ENCODE results near the gene NFASC.

NFASC gene

GRCh38 chr1:204854286-204854685 is 16.4 kb upstream of the NFASC start:
- H3K4me3 ChIP-seq, result no peak overlapping the region
- H3K4me2 ChIP-seq, result no peak overlapping the region
- no peaks in the 10 kb centered on the region for H3K36me3 ChIP-seq
- H3K27me3 ChIP-seq, result no peaks in the 10 kb centered on the region
- no peaks in the 10 kb centered on the region for H4K20me1 ChIP-seq
- no peaks in the 10 kb centered on the region for H3K9me3 ChIP-seq
- H3K9ac ChIP-seq, result no peak overlapping the region
- TF ChIP-seq Cebpa-rat (IDR thresholded peaks at IDR 0.05), result no peak
- H3K27ac ChIP-seq, result no peak overlapping the region
- peaks cover 8% of the 10 kb centered on the region for H3K4me1 ChIP-seq

- Histone ChIP-seq H3K27me3 (no peaks in the 10 kb centered on the region), H3K4me3 (no peak overlapping the region), H3K9ac (no peak overlapping the region), H3K4me2 (no peak overlapping the region), H4K20me1 (no peaks in the 10 kb centered on the region), H3K4me1 (peaks cover 5% of the 10 kb centered on the region), H3K27ac (no peak overlapping the region), H3K9me3 (no peaks in the 10 kb centered on the region), H3K36me3 (no peaks in the 10 kb centered on the region)
- TF ChIP-seq Cebpa-rat (IDR thresholded peaks at IDR 0.05), result no peak
Measured at GRCh38 chr1:204858363-204858821, 12.3 kb upstream of the NFASC start.

- Histone ChIP-seq H3K27me3 (no peaks in the 10 kb centered on the region), H3K27ac (no peak overlapping the region), H3K4me2 (no peak overlapping the region), H3K9me3 (no peaks in the 10 kb centered on the region), H3K9ac (no peak overlapping the region), H4K20me1 (no peaks in the 10 kb centered on the region), H3K4me1 (no peaks in the 10 kb centered on the region), H3K4me3 (no peak overlapping the region), H3K36me3 (no peaks in the 10 kb centered on the region)
- TF ChIP-seq Cebpa-rat (IDR thresholded peaks at IDR 0.05), result no peak
Measured at GRCh38 chr1:204859861-204860267, 10.8 kb upstream of the NFASC start.

GRCh38 chr1:204863024-204863423 is 7.6 kb upstream of the NFASC start:
- Histone ChIP-seq H3K27me3 (no peaks in the 10 kb centered on the region), H3K4me2 (no peak overlapping the region), H3K9me3 (no peaks in the 10 kb centered on the region), H3K4me1 (no peaks in the 10 kb centered on the region), H3K4me3 (no peak overlapping the region), H4K20me1 (no peaks in the 10 kb centered on the region), H3K9ac (no peak overlapping the region), H3K36me3 (no peaks in the 10 kb centered on the region), H3K27ac (no peak overlapping the region)
- no peak for TF ChIP-seq Cebpa-rat (IDR thresholded peaks at IDR 0.05)

GRCh38 chr1:204863730-204864129 is 6.9 kb upstream of the NFASC start:
- TF ChIP-seq Cebpa-rat (IDR thresholded peaks at IDR 0.05), result no peak
- Histone ChIP-seq H3K4me1 (peaks cover 6% of the 10 kb centered on the region; the same call in 1 of the 2 replicates), H3K4me2 (no peak overlapping the region), H3K36me3 (no peaks in the 10 kb centered on the region), H3K9me3 (no peaks in the 10 kb centered on the region), H3K27ac (no peak overlapping the region), H4K20me1 (no peaks in the 10 kb centered on the region), H3K9ac (no peak overlapping the region), H3K4me3 (no peak overlapping the region), H3K27me3 (no peaks in the 10 kb centered on the region)

GRCh38 chr1:204866051-204866596 is 4.5 kb upstream of the NFASC start:
- Histone ChIP-seq H3K9me3 (no peaks in the 10 kb centered on the region), H3K27ac (no peak overlapping the region), H4K20me1 (no peaks in the 10 kb centered on the region), H3K27me3 (no peaks in the 10 kb centered on the region), H3K36me3 (no peaks in the 10 kb centered on the region), H3K4me2 (no peak overlapping the region), H3K4me1 (peaks cover 14% of the 10 kb centered on the region), H3K4me3 (no peak overlapping the region), H3K9ac (no peak overlapping the region)
- no peak for TF ChIP-seq Cebpa-rat (IDR thresholded peaks at IDR 0.05)

GRCh38 chr1:204867203-204867602 is 3.5 kb upstream of the NFASC start:
- Histone ChIP-seq H3K4me3 (no peak overlapping the region), H3K27ac (no peak overlapping the region), H3K4me1 (peaks cover 25% of the 10 kb centered on the region), H3K9ac (no peak overlapping the region), H3K4me2 (no peak overlapping the region), H3K27me3 (no peaks in the 10 kb centered on the region), H4K20me1 (no peaks in the 10 kb centered on the region), H3K9me3 (no peaks in the 10 kb centered on the region), H3K36me3 (no peaks in the 10 kb centered on the region)
- no peak for TF ChIP-seq Cebpa-rat (IDR thresholded peaks at IDR 0.05)

GRCh38 chr1:204867666-204868339 is 2.9 kb upstream of the NFASC start:
- no peak for TF ChIP-seq Cebpa-rat (IDR thresholded peaks at IDR 0.05)
- Histone ChIP-seq H3K27ac (no peak overlapping the region), H4K20me1 (no peaks in the 10 kb centered on the region), H3K9me3 (no peaks in the 10 kb centered on the region), H3K4me2 (no peak overlapping the region), H3K4me3 (no peak overlapping the region), H3K36me3 (no peaks in the 10 kb centered on the region), H3K4me1 (peaks cover 31% of the 10 kb centered on the region), H3K9ac (no peak overlapping the region), H3K27me3 (no peaks in the 10 kb centered on the region)

- H3K27me3 ChIP-seq, result no peaks in the 10 kb centered on the region
- no peak for TF ChIP-seq Cebpa-rat (IDR thresholded peaks at IDR 0.05)
- H3K27ac ChIP-seq, result no peak overlapping the region
Measured at GRCh38 chr1:204868340-204868700, 2.3 kb upstream of the NFASC start.

GRCh38 chr1:204869097-204869496 is 1.6 kb upstream of the NFASC start:
- Histone ChIP-seq H3K4me3 (no peak overlapping the region), H3K4me2 (no peak overlapping the region), H3K9ac (no peak overlapping the region), H3K9me3 (no peaks in the 10 kb centered on the region), H4K20me1 (no peaks in the 10 kb centered on the region), H3K27ac (no peak overlapping the region), H3K4me1 (peaks cover 44% of the 10 kb centered on the region), H3K27me3 (no peaks in the 10 kb centered on the region), H3K36me3 (no peaks in the 10 kb centered on the region)
- no peak for TF ChIP-seq Cebpa-rat (IDR thresholded peaks at IDR 0.05)

More at GRCh38 chr1:204868340-204868700, 2.3 kb upstream of the NFASC start:
- no peak overlapping the region for H3K4me3 ChIP-seq
- peaks cover 36% of the 10 kb centered on the region for H3K4me1 ChIP-seq
- H3K4me2 ChIP-seq, result no peak overlapping the region
- H4K20me1 ChIP-seq, result no peaks in the 10 kb centered on the region
- H3K9ac ChIP-seq, result no peak overlapping the region
- no peaks in the 10 kb centered on the region for H3K36me3 ChIP-seq
- no peaks in the 10 kb centered on the region for H3K9me3 ChIP-seq

Data from BLaER1 (cell line).